Measurements from ENCODE around the gene INSR.

The INSR gene

DNA sequence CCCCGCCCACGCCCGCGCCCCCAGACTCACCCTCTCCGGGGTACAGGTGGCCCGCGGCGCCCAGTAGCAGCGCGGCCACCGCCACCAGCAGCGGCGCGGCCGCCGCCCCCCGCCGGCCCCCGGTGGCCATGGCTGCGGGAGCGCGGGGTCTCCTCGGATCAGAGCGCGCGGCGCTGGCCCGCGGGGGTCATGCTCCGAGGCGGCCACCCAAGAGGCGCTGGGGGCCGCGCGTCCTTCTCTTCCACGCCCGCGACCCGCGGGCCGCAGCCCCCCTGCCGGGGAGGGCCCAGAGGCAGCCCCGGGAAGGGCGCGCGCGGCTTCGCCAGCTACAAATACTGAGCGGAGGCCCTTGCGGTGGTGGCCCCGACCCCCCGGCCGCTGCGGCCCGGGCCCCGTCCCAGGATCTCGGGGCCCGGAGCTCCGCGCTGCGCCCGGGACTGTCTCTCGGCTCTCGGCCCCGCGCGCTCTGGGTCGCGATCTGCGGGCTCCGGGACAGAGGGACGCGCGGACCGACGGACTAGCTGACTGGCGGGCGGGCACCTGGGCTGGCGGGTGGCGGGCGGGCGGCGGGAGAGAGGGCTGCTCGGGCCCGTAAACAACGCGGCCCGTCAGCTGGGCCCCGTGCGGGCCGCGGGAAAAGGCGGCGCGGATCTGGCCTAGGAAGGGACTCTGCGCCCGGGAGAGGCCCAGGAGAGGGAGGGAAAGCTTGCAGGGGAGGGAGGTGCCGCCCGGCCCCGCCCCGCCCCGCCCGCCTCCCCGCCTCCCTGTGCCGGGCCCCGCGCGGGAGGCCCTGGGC lies at the start of gene INSR:
Gene INSR, minus strand, starts transcription at position 653 of the 796 bp plus-strand sequence. Its CDS starts 523 bp downstream, at position 130.
- Mint-ChIP-seq H3K27ac (peak within 1 kb of the TSS; percentile 5 to 48), H3K27me3 (peaks cover 47% of the 10 kb centered on the region), H3K4me3 (peak within 1 kb of the TSS; percentile 83 to 87), H3K9me3 (no peaks in the 10 kb centered on the region), H3K4me1 (peaks cover 9% of the 10 kb centered on the region)
- ATAC-seq: peak; percentile 92
- peak; percentile 59 to 83 for DNase-seq

DNA sequence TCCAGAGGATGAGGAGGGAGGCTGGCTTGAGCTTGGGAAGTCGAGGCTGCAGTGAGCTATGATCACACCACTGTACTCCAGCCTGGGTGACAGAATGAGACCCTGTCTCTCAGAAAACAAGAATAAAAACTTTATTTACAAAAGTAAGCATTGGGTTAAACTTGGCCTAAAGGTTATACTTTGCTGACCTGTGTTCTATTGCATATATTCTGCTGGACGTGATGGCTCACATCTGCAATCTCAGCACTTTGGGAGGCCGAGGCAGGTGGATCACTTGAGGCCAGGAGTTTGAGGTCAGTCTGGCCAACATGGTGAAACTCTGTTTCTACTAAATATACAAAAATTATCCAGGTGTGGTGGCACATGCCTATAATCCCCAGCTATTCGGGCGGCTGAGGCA lies 47.9 kb upstream of the INSR start:
- Mint-ChIP-seq H3K4me1 (peaks cover 64% of the 10 kb centered on the region), H3K4me3 (no peak overlapping the region), H3K9me3 (no peaks in the 10 kb centered on the region), H3K27ac (no peak overlapping the region), H3K27me3 (no peaks in the 10 kb centered on the region)
- DNase-seq: peak in 1 of 2 donors; percentile 7
- no peak for ATAC-seq

GRCh38 chr19:7340959-7341837 lies 47.0 kb upstream of the INSR start:
- Mint-ChIP-seq H3K4me3 (peak overlapping the region in 1 of 2 donors; percentile 61), H3K27ac (no peak overlapping the region), H3K4me1 (peaks cover 62% of the 10 kb centered on the region), H3K27me3 (no peaks in the 10 kb centered on the region), H3K9me3 (no peaks in the 10 kb centered on the region)
- DNase-seq (peak; percentile 81 to 82), ATAC-seq (peak; percentile 1)

DNA sequence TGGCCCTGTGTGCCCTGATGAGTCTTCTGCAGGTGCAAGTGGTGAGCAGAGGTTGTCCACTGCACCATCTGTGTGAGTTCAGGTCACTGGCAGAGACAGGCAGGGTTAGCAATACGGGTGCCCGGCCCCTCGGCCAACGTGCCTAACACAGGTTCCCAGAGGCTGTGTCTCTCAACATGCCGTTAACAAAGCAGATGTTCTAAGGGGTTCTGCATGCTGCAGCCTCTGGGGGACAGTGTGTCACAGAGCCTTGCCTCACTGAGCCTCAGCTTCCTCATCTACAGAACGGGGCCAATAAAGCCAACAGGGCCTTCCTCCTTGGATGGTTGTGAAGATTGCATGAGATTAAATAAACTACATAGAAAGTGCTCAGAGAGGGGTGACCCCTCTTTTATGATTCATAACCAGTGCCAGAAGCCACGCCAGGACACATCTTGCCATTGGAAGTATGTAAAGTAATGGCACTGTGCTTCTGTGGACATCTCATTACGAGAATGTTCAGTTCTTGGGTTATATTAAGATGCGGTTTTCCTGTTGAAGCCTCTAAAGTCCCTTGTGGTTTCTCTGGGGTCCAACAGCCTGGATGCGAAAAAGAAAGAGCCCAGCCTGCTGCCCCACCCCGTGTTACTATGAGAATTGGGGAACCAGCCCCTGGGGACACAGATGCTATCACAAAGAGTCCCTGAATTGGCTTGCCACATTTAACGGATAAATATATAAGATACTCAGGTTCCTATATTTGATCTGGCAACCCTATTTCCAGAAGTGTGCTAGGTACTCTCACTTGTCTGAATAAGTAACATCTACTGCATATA lies 43.4 kb upstream of the INSR start:
- no peaks in the 10 kb centered on the region for H3K27me3 Mint-ChIP-seq
- peaks cover 35% of the 10 kb centered on the region for H3K4me1 Mint-ChIP-seq
- no peaks in the 10 kb centered on the region for H3K9me3 Mint-ChIP-seq
- peak; percentile 44 to 60 for DNase-seq
- peak; percentile 95 for ATAC-seq
- H3K27ac Mint-ChIP-seq: no peak overlapping the region
- H3K4me3 Mint-ChIP-seq: peak overlapping the region; percentile 34 to 60

GRCh38 chr19:7336321-7336973 lies 42.2 kb upstream of the INSR start:
- H3K4me1 Mint-ChIP-seq: peaks cover 30% of the 10 kb centered on the region
- H3K27me3 Mint-ChIP-seq: no peaks in the 10 kb centered on the region
- DNase-seq (no peak), ATAC-seq (no peak)
- peak overlapping the region in 1 of 2 donors; percentile 8 for H3K4me3 Mint-ChIP-seq
- no peak overlapping the region for H3K27ac Mint-ChIP-seq
- no peaks in the 10 kb centered on the region for H3K9me3 Mint-ChIP-seq

GRCh38 chr19:7333198-7334118 lies 39.2 kb upstream of the INSR start:
- ATAC-seq: no peak
- Mint-ChIP-seq H3K4me3 (no peak overlapping the region), H3K4me1 (peaks cover 20% of the 10 kb centered on the region), H3K9me3 (no peaks in the 10 kb centered on the region), H3K27me3 (no peaks in the 10 kb centered on the region), H3K27ac (no peak overlapping the region)
- DNase-seq: no peak

DNA sequence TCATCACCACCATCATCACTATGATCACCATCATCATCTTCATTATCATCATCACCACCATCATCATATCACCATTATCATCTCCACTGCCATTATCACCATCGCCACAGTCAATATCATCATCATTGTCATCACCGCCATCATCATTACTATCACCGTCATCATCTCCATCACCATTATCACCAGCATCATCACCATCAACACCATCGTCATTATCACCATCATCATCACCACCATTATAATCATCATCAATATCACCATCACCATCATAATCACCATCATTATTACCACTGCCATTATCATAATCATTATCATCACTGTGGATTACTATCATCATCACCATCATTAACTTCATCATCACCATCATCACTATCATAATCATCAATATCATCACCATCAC lies 37.2 kb upstream of the INSR start:
- H3K27me3 Mint-ChIP-seq: no peaks in the 10 kb centered on the region
- no peak overlapping the region for H3K27ac Mint-ChIP-seq
- no peak overlapping the region for H3K4me3 Mint-ChIP-seq
- H3K9me3 Mint-ChIP-seq: no peaks in the 10 kb centered on the region
- DNase-seq: no peak
- no peak for ATAC-seq
- H3K4me1 Mint-ChIP-seq: no peaks in the 10 kb centered on the region

- H3K4me1 Mint-ChIP-seq: no peaks in the 10 kb centered on the region
- H3K4me3 Mint-ChIP-seq: no peak overlapping the region
- ATAC-seq (no peak), DNase-seq (no peak)
- no peak overlapping the region for H3K27ac Mint-ChIP-seq
- no peaks in the 10 kb centered on the region for H3K27me3 Mint-ChIP-seq
- H3K9me3 Mint-ChIP-seq: peaks cover 0 to 6% of the 10 kb centered on the region in 2 donors
Measured at GRCh38 chr19:7328647-7329046, 34.4 kb upstream of the INSR start.

GRCh38 chr19:7327802-7328201 lies 33.6 kb upstream of the INSR start:
- DNase-seq (no peak), ATAC-seq (no peak)
- peaks cover 0 to 6% of the 10 kb centered on the region in 2 donors for H3K9me3 Mint-ChIP-seq
- H3K4me1 Mint-ChIP-seq: no peaks in the 10 kb centered on the region
- H3K4me3 Mint-ChIP-seq: no peak overlapping the region
- no peak overlapping the region for H3K27ac Mint-ChIP-seq
- no peaks in the 10 kb centered on the region for H3K27me3 Mint-ChIP-seq

DNA sequence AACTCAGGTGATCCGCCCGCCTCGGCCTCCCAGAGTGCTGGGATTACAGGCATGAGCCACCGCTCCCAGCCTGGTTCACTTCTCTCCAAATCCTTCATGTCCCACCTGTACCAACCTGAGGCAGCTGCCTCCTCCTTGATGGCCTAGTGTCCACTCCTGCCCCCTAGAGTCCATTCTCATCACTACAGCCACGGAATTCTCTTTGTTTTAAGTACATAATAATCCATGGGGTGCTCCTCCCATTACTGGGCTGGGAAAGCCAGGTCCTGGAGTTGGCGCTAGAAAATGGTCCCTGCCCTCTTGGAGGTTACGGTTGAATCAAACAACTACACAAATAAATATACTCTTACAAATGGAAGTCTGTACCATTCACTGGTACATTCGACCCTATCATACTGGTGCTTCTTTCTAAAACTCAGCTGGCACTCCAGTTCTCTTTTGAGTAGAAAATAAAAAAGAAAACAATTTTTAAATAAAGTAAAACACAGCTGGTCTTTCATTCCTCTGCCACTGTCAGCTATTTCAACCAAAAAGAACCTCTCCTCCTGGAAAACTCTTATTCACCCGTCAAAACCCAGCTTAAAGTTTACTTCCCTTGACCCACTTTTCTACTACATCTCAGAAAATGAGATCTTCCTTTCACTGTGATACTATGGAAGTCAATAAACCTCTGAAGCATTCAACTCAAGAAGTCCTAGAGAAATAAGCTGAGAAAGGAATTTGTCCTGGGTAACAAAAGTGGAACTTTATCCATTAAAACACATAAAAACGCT lies 32.1 kb upstream of the INSR start:
- no peak for ATAC-seq
- H3K27ac Mint-ChIP-seq: no peak overlapping the region

DNA sequence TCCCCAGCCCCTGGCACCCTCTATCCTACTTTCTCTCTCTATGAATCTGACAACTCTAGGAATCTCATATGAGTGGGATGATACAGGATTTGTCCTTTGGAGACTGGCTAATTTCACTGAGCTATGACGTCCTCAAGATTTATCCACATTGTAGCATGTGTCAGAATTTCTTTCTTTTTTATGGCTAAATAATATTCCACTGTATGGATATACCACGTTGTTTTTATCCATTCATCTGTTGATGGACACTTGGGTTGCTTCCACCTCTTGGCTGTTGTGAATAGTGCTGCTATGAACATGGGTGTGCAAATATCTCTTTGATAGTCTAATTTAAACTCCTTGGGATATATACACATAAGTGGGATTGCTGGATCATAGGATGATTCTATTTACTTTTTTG lies 24.0 kb upstream of the INSR start:
- DNase-seq (no peak), ATAC-seq (no peak)
- Mint-ChIP-seq H3K9me3 (peaks cover 5 to 9% of the 10 kb centered on the region in 2 donors), H3K27ac (no peak overlapping the region), H3K4me3 (no peak overlapping the region), H3K27me3 (no peaks in the 10 kb centered on the region), H3K4me1 (no peaks in the 10 kb centered on the region)

More for the DNA sequence above, 32.1 kb upstream of the INSR start:
- Mint-ChIP-seq H3K27me3 (no peaks in the 10 kb centered on the region), H3K4me3 (no peak overlapping the region), H3K4me1 (no peaks in the 10 kb centered on the region), H3K9me3 (peaks cover 0 to 6% of the 10 kb centered on the region in 2 donors)
- DNase-seq: peak in 1 of 2 donors; percentile 47

- H3K27ac Mint-ChIP-seq: no peak overlapping the region
- no peak for DNase-seq
- H3K9me3 Mint-ChIP-seq: peaks cover 0 to 3% of the 10 kb centered on the region in 2 donors
- H3K4me3 Mint-ChIP-seq: no peak overlapping the region
- no peak for ATAC-seq
- no peaks in the 10 kb centered on the region for H3K4me1 Mint-ChIP-seq
- H3K27me3 Mint-ChIP-seq: no peaks in the 10 kb centered on the region
Measured at GRCh38 chr19:7312816-7313215, 18.6 kb upstream of the INSR start.

GRCh38 chr19:7311911-7312310 lies 17.7 kb upstream of the INSR start:
- H3K27me3 Mint-ChIP-seq: no peaks in the 10 kb centered on the region
- ATAC-seq: no peak
- DNase-seq: no peak
- H3K27ac Mint-ChIP-seq: no peak overlapping the region
- no peaks in the 10 kb centered on the region for H3K4me1 Mint-ChIP-seq
- no peaks in the 10 kb centered on the region for H3K9me3 Mint-ChIP-seq
- no peak overlapping the region for H3K4me3 Mint-ChIP-seq
